HG03342 (cell line): ENCODE data around the gene ATG7.

Experiments used
- ATAC-seq: cut with Tn5 transposase; IDR thresholded peaks from one replicate; pipeline ENCODE4 v1.9.1; 2021; ENCODE audit warnings: mild to moderate bottlenecking, moderate library complexity; ENCODE audit not compliant: unreplicated experiment

ATG7 gene

GRCh38 chr3:11548721-11549131 is 276.5 kb downstream of the ATG7 start:
- ATAC-seq: no peak

- no peak for ATAC-seq
Observed at GRCh38 chr3:11549580-11550140, 277.5 kb downstream of the ATG7 start.

GRCh38 chr3:11551036-11551435 is 278.8 kb downstream of the ATG7 start:
- ATAC-seq: no peak

GRCh38 chr3:11552289-11553264 is 280.4 kb downstream of the ATG7 start:
- no peak for ATAC-seq

GRCh38 chr3:11553436-11554235 is 281.4 kb downstream of the ATG7 start:
- no peak for ATAC-seq

- ATAC-seq: no peak
Observed at GRCh38 chr3:11554236-11554610, 282.0 kb downstream of the ATG7 start.

GRCh38 chr3:11554666-11555065 is 282.5 kb downstream of the ATG7 start:
- no peak for ATAC-seq

GRCh38 chr3:11555211-11555782 is 283.1 kb downstream of the ATG7 start:
- no peak for ATAC-seq

- no peak for ATAC-seq
Observed at GRCh38 chr3:11555881-11556633, 283.9 kb downstream of the ATG7 start.

- ATAC-seq: no peak
Observed at GRCh38 chr3:11556851-11557644, 284.9 kb downstream of the ATG7 start.

GRCh38 chr3:11558002-11558401 is 285.8 kb downstream of the ATG7 start:
- ATAC-seq: no peak

- ATAC-seq: no peak
Observed at GRCh38 chr3:11558411-11558903, 286.3 kb downstream of the ATG7 start.

GRCh38 chr3:11558918-11559815 is 287.0 kb downstream of the ATG7 start:
- ATAC-seq: no peak

- ATAC-seq: no peak
Observed at GRCh38 chr3:11559816-11560633, 287.8 kb downstream of the ATG7 start.

- no peak for ATAC-seq
Observed at GRCh38 chr3:11560746-11561145, 288.5 kb downstream of the ATG7 start.

- no peak for ATAC-seq
Observed at GRCh38 chr3:11562277-11562881, 290.2 kb downstream of the ATG7 start.
